Measurements from ENCODE around the gene SLC35E4.

SLC35E4 gene

GRCh38 chr22:30691204-30691603 lies 55.6 kb downstream of the SLC35E4 start:
- no peak for DNase-seq (ENCODE audit: low spot score)

GRCh38 chr22:30694171-30694639 lies 58.6 kb downstream of the SLC35E4 start:
- DNase-seq (ENCODE audit: low spot score) = peak; percentile 45

- peak; percentile 10 for DNase-seq (ENCODE audit: low spot score)
These were observed 59.2 kb downstream of the SLC35E4 start, which contains the start of gene OSBP2 for GRCh38 chr22:30694640-30695350. Gene OSBP2, plus strand, starts transcription at chr22:30694874. Its CDS starts 36 bp downstream, at chr22:30694910.

- DNase-seq (ENCODE audit: low spot score) = no peak
These were observed 59.8 kb downstream of the SLC35E4 start for GRCh38 chr22:30695351-30695851.

DNA sequence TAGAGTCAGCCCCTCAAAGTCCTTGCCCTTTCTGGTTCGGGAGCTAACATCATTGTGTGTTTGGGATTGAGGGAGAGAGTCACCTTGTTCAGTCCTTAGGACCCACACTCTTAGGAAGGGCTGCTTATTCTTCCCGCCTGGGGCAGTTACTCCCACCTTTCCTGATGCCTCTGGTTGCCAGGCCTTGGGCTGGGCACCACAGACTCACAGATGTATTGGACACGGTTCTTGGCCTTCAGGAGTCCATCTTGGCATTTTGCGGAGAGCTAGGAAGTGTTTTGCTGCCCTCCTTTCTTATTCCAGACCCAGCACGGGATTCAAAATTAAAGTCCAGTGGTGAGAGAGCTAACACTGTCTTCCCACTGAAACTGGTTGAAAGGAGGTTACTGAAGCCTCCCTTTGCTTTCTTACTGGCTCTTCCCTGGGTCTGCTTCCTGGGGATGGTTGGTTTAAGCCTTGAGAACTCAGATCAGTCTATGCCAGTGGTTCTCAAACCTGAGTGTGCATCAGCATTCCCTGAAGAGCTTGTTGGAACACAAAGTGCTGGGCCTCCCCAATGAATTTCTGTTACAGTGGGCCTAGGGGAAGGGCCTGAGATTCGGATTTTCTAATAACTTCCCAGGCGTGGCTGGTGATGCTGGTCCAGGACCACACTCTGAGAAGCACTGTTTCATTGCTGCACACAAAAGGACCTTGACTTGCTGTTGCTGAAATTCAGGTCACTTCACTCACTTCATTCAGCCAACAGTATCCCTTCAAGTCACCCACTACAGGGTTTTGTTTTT lies 60.5 kb downstream of the SLC35E4 start:
- no peak for DNase-seq (ENCODE audit: low spot score)

Measured in CD4-positive, alpha-beta T cell treated with Interleukin-15 for 4 hours (primary cell).